SK-N-SH (cell line): Measurements from ENCODE around the gene GCM1. TPM values are rescaled to one million over a fixed set of nuclear protein-coding genes. Genes with fewer than 3 reads are reported as not detected.

Experiments
- CTCF ChIA-PET: fragments of 300-600, 350-600 bp; formaldehyde crosslinking; extraction: SDS; loops from one replicate; lab custom pipeline; 2021; lab: Yijun Ruan, JAX
- POLR2A ChIA-PET: fragments of 350-600 bp; sonication (Branson Sonifier 250); formaldehyde crosslinking; extraction: SDS; loops from one replicate; lab custom pipeline; 2020; ENCODE audit warnings: antibody characterized with exemption, inconsistent platforms; lab: Yijun Ruan, JAX
- DNase-seq: peaks from one replicate; pipeline ENCODE4 v3.0.0; 2012
- H2AFZ ChIP-seq: fragments of 200-600 bp; sonication (generic); 2 replicates; pipeline ENCODE4 v1.8.1; 2016; ENCODE audit warnings: antibody characterized with exemption, mild to moderate bottlenecking, low read depth
- H3F3A ChIP-seq: fragments of 200-600 bp; sonication (generic); replicated peaks from 2 replicates; pipeline ENCODE3; 2016; ENCODE audit warnings: antibody characterized with exemption, mild to moderate bottlenecking; ENCODE audit not compliant: insufficient read depth
- H3K27ac ChIP-seq, 2 experiments: fragments of 200-500 bp in 1 of 2; fragments of 200-600 bp in 1 of 2; sonication (Bioruptor generic) in 1 of 2; sonication (generic), shearing (Covaris generic) in 1 of 2; 2 replicates each; pipeline versions ENCODE4 v1.5.1 to v1.6.1; 2014 to 2016; ENCODE audit warnings: low read depth in 2 of 2, inconsistent platforms in 1 of 2, low read length in 1 of 2, mild to moderate bottlenecking in 1 of 2, mixed read lengths in 1 of 2
- H3K27me3 ChIP-seq: fragments of 200-600 bp; sonication (generic), shearing (Covaris generic); 2 replicates; pipeline ENCODE4 v1.6.1; 2016; ENCODE audit warnings: mixed run types; ENCODE audit not compliant: insufficient read depth
- H3K36me3 ChIP-seq, 2 experiments: fragments of 200-500 bp in 1 of 2; fragments of 200-600 bp in 1 of 2; sonication (Bioruptor generic) in 1 of 2; sonication (generic) in 1 of 2; replicated peaks in 1 of 2; 2 replicates each; pipeline versions ENCODE3 to v1.5.1; 2014 to 2016; ENCODE audit warnings: low read length in 1 of 2, mild to moderate bottlenecking in 1 of 2; ENCODE audit not compliant: insufficient read depth in 2 of 2, control insufficient read depth in 1 of 2
- H3K4me1 ChIP-seq, 2 experiments: fragments of 200-500 bp in 1 of 2; fragments of 200-600 bp in 1 of 2; sonication (Bioruptor generic) in 1 of 2; sonication (generic), shearing (Covaris generic) in 1 of 2; 2 replicates each; pipeline versions ENCODE4 v1.5.1 to v1.6.1; 2014 to 2016; ENCODE audit warnings: low read depth in 1 of 2, low read length in 1 of 2, mixed run types in 1 of 2; ENCODE audit not compliant: insufficient read depth in 2 of 2, control insufficient read depth in 1 of 2
- H3K4me2 ChIP-seq: fragments of 200-600 bp; sonication (generic), shearing (Covaris generic); 2 replicates; pipeline ENCODE4 v1.6.1; 2017; ENCODE audit warnings: mixed run types
- H3K4me3 ChIP-seq, 2 experiments: fragments of 200-500 bp in 1 of 2; fragments of 200-600 bp in 1 of 2; sonication (Bioruptor generic) in 1 of 2; sonication (generic), shearing (Covaris generic) in 1 of 2; 2 replicates each; pipeline versions ENCODE4 v1.5.1 to v1.8.1; 2014 to 2016; ENCODE audit warnings: low read depth in 2 of 2, inconsistent platforms in 1 of 2, low read length in 1 of 2, mild to moderate bottlenecking in 1 of 2, mixed read lengths in 1 of 2, moderate library complexity in 1 of 2
- H3K79me2 ChIP-seq: fragments of 200-600 bp; sonication (generic); 2 replicates; pipeline ENCODE4 v1.8.1; 2017; ENCODE audit warnings: mild to moderate bottlenecking; ENCODE audit not compliant: insufficient read depth
- H3K9ac ChIP-seq: fragments of 200-600 bp; sonication (generic); 2 replicates; pipeline ENCODE4 v1.6.1; 2017; ENCODE audit warnings: mixed run types
- H3K9me2 ChIP-seq: fragments of 200-600 bp; sonication (generic); 2 replicates; pipeline ENCODE4 v1.6.1; 2017; ENCODE audit warnings: mixed run types
- H3K9me3 ChIP-seq: fragments of 200-600 bp; sonication (generic); 2 replicates; pipeline ENCODE4 v1.6.1; 2017; ENCODE audit warnings: mixed run types, mild to moderate bottlenecking, moderate library complexity
- H4K20me1 ChIP-seq: fragments of 200-600 bp; sonication (generic); 2 replicates; pipeline ENCODE4 v1.6.1; 2017; ENCODE audit warnings: mild to moderate bottlenecking, mixed run types; ENCODE audit not compliant: insufficient read depth
- ELF1 ChIP-seq: IDR thresholded peaks from 2 replicates; pipeline ENCODE4 v1.4.0; 2012
- EP300 ChIP-seq, 2 experiments: IDR thresholded peaks; 2 replicates each; pipeline versions ENCODE4 v1.4.0 to v1.6.1; 2012; ENCODE audit warnings: borderline replicate concordance in 1 of 2, low read depth in 1 of 2, low read length in 1 of 2
- EZH2phosphoT487 ChIP-seq: fragments of 200-600 bp; sonication (generic); IDR thresholded peaks from 2 replicates; pipeline ENCODE4 v1.6.1; 2017; ENCODE audit warnings: low read depth, mixed run types, mild to moderate bottlenecking, antibody characterized with exemption, moderate library complexity, borderline replicate concordance
- FOSL2 ChIP-seq: IDR thresholded peaks from 2 replicates; pipeline ENCODE4 v1.4.0; 2012; ENCODE audit warnings: low read depth, mild to moderate bottlenecking, moderate library complexity, borderline replicate concordance
- FOXM1 ChIP-seq: IDR thresholded peaks from 2 replicates; pipeline ENCODE4 v1.4.0; 2012; ENCODE audit warnings: low read depth, mild to moderate bottlenecking
- JUND ChIP-seq: IDR thresholded peaks from 2 replicates; pipeline ENCODE4 v1.4.0; 2012
- MXI1 ChIP-seq: IDR thresholded peaks from 2 replicates; pipeline ENCODE4 v1.6.1; 2012; ENCODE audit warnings: mild to moderate bottlenecking, low read depth, low read length, improper control_type of control experiment
- NFIC ChIP-seq: IDR thresholded peaks from 2 replicates; pipeline ENCODE4 v1.4.0; 2012; ENCODE audit warnings: borderline replicate concordance
- PBX3 ChIP-seq: IDR thresholded peaks from 2 replicates; pipeline ENCODE4; 2012
- POLR2AphosphoS5 ChIP-seq: IDR thresholded peaks from 2 replicates; pipeline ENCODE4 v1.6.1; 2012; ENCODE audit warnings: low read depth, low read length
- RAD21 ChIP-seq: IDR thresholded peaks from 2 replicates; pipeline ENCODE4 v1.6.1; 2012; ENCODE audit warnings: mild to moderate bottlenecking, low read length
- RCOR1 ChIP-seq: fragments of 150-350 bp; IDR thresholded peaks from 2 replicates; pipeline ENCODE4 v1.6.1; 2017; ENCODE audit warnings: antibody characterized with exemption, low read length
- RFX5 ChIP-seq: IDR thresholded peaks from 2 replicates; pipeline ENCODE4 v1.6.1; 2012; ENCODE audit warnings: mild to moderate bottlenecking, improper control_type of control experiment, low read length
- TAF1 ChIP-seq: IDR thresholded peaks from 2 replicates; pipeline ENCODE4 v1.6.1; 2012; ENCODE audit warnings: low read depth, mild to moderate bottlenecking, low read length, moderate library complexity, borderline replicate concordance
- TEAD4 ChIP-seq: IDR thresholded peaks from 2 replicates; pipeline ENCODE4 v1.4.0; 2012; ENCODE audit warnings: mild to moderate bottlenecking, borderline replicate concordance; ENCODE audit not compliant: insufficient read depth
- USF1 ChIP-seq: IDR thresholded peaks from 2 replicates; pipeline ENCODE4 v1.4.0; 2012; ENCODE audit warnings: low read depth, borderline replicate concordance
- YY1 ChIP-seq: IDR thresholded peaks from 2 replicates; pipeline ENCODE4 v1.4.0; 2012; ENCODE audit warnings: low read depth, mild to moderate bottlenecking
- ZBTB33 ChIP-seq: IDR thresholded peaks from 2 replicates; pipeline ENCODE4 v1.4.0; 2012; ENCODE audit warnings: low read depth, borderline replicate concordance
- WGBS: methylation state at CpG from one replicate; pipeline ENCODE4 v1.1.6; 2017; ENCODE audit warnings: low lambda C conversion rate; 5-methylcytosine and 5-hydroxymethylcytosine counted together
- polyA plus RNA-seq, 3 experiments: library from polyadenylated mRNA; depleted of rRNA; stranded (reverse); fragments of >200 nt; gene quantifications; 2 replicates each; pipeline ENCODE4 v1.2.3, GENCODE V29; 2012

The GCM1 gene
- polyA plus RNA-seq, 1 of the 3 experiments (the other 2 are of a cell fraction) = not detected

- 34% methylated on average over 2 of the region's 2 CpGs for WGBS
- POLR2A ChIA-PET = no interaction called here
Measured at GRCh38 chr6:53115741-53116140, 32.9 kb downstream of the GCM1 start.

More at GRCh38 chr6:53115741-53116140, 32.9 kb downstream of the GCM1 start:
- TF ChIP-seq RCOR1 (no peak), EZH2phosphoT487 (no peak), USF1 (no peak), NFIC (no peak), ZBTB33 (no peak), POLR2AphosphoS5 (no peak), ELF1 (no peak), YY1 (no peak), MXI1 (no peak), FOXM1 (no peak), RFX5 (no peak), JUND (no peak), TEAD4 (no peak), RAD21 (no peak), PBX3 (no peak), TAF1 (no peak), EP300 (IDR thresholded peaks at IDR 0.05; ENCODE audit: borderline replicate concordance in 1 of 2, low read depth in 1 of 2, low read length in 1 of 2) (no peak), FOSL2 (no peak)
- TF ChIP-seq, all 33 proteins: peak for 0
- no peak overlapping the region for H3K9ac ChIP-seq
- H3K27me3 ChIP-seq = no peaks in the 10 kb centered on the region
- DNase-seq = no peak
- no peaks in the 10 kb centered on the region for H3K9me2 ChIP-seq
- H2AFZ ChIP-seq = no peak overlapping the region
- no peaks in the 10 kb centered on the region for H3K9me3 ChIP-seq
- H3K36me3 ChIP-seq = no peaks in the 10 kb centered on the region
- CTCF ChIA-PET = no interaction called here
- H4K20me1 ChIP-seq = no peaks in the 10 kb centered on the region
- H3K4me1 ChIP-seq = no peaks in the 10 kb centered on the region
- no peak overlapping the region for H3K4me3 ChIP-seq
- H3K79me2 ChIP-seq = no peaks in the 10 kb centered on the region
- H3F3A ChIP-seq = no peaks in the 10 kb centered on the region
- no peak overlapping the region for H3K27ac ChIP-seq
- no peak overlapping the region for H3K4me2 ChIP-seq
